Aortic smooth muscle cell (primary cell): Measurements from ENCODE around the gene SLC39A7. TPM values are rescaled to one million over a fixed set of nuclear protein-coding genes. Genes with fewer than 3 reads are reported as not detected.

Experiments used
- total RNA-seq: library from RNA; depleted of rRNA; stranded (reverse); fragments of >200 nt; gene quantifications from 2 replicates; pipeline ENCODE4 v1.2.3, GENCODE V29; 2014

Gene SLC39A7
- 170 and 210 TPM in 2 replicates for total RNA-seq

DNA sequence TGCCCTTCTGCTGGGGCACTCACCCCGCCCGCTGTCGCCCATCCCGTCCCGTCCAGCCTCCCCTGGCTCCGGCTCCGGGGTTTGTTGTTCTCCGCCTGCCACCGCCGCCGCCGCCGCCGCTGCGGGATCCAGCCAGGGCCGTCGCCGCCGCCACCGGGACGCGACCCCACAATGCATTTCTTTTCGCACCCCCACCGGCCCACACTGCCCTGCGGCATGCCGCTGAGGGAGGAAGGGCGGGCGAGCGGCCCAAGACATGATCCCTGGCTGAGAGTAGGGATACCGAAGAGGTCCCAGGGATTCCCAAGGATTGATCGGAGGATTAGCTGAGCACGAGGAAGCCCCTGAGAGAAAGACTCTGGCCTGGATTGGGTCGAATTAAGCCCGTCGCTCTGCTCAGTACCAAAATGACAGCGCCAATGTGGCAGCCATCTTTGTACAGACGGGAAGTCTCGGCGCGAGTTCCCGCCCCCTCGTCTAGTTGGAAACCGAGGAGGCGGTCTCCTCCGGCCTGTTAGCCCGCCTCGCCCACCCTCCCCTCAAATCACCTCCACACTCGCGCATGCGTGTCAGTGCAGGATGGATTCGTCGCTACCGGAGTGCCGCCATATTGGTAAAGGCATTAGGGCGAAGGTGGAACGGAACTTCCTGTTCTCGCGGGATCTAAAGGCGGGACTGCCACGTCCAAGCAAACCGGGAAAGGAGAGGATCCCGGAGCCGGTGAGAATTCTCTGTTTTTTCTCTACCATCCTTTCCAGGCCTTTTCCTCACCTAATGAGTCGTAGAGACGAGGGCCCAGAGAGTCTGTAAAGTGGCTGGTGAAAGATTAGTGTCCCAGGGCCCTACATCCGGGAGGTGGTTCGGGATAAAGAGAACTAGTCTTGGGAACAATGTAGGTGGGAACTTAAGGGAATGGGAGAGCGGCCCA lies at the start of gene SLC39A7, which contains the start of gene RXRB:
TSS of gene SLC39A7 (plus strand) at position 649 of the 928 bp plus-strand sequence. CDS start 379 bp downstream, outside the sequence.
TSS of gene RXRB (minus strand) at position 447 of the 928 bp plus-strand sequence. CDS start at position 258, 189 bp downstream.

GRCh38 chr6:33192105-33192646 lies 8.5 kb upstream of the SLC39A7 start, which contains the start of gene COL11A2:
Gene COL11A2, minus strand, starts transcription at chr6:33192467. Its CDS starts 227 bp downstream, at chr6:33192240.

GRCh38 chr6:33204415-33205190 lies 3.9 kb downstream of the SLC39A7 start, which contains the start of gene HSD17B8:
Gene HSD17B8, plus strand, starts transcription at chr6:33204655. Its CDS starts 14 bp downstream, at chr6:33204669.

DNA sequence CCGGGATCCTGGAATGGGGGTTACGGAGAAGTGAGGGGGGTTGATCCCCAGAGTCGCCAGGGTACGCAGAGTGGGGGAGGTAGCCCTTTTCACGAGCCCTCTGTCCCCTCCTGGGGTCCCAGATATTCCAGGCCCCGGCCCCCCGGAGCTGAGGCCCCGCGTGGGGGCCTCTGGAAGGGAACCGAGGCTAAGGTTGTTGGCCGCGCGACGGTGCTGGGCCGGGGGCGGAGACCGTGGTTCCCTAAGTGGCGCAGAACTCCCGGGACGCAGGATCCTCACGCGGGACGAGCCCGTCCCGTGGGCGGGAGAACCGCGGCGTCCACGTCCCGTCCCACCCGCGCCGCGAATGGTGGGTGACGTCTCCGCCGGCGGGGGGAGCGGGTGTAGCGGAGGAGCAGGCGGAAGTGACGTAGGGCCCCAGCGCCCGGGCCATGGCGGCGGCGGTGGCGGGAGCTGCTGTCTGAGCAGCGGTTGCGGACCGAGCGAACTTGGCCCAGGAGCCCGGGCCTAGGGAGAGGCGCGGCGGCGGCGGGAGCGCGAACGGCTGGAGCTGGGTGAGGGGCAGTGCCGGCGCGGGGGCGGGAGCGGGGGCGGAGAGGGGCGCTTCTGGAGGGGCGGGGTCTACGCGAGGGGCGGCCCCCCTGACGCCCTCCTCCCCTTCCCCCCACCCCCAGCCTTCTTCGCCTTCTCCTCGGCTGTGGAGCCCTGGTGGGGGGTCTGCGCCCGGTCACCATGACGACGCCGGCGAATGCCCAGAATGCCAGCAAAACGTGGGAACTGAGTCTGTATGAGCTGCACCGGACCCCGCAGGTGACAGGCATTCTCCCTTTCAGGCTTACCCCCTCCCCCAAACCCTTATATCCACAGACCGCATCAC lies 7.7 kb downstream of the SLC39A7 start, which contains the start of gene RING1:
TSS of gene RING1 (plus strand) at position 410 of the 877 bp plus-strand sequence. CDS start at position 733, 323 bp downstream.

Other genes starting within 250 kb of the SLC39A7 start
- gene HLA-DMA, start 247.8 kb upstream of the SLC39A7 start, total RNA-seq = 0.79 and 1.8 TPM in 2 replicates
- gene BRD2, start 232.3 kb upstream of the SLC39A7 start, total RNA-seq = 71.5 and 87.9 TPM in 2 replicates
- gene HLA-DOA, start 191.3 kb upstream of the SLC39A7 start, total RNA-seq = not detected in 2 replicates
- 2.0 and 2.8 TPM in 2 replicates for gene HLA-DPA1, start 127.2 kb upstream of the SLC39A7 start, total RNA-seq
- 14.3 and 20.3 TPM in 2 replicates for gene HLA-DPB1, start 124.9 kb upstream of the SLC39A7 start, total RNA-seq
- gene COL11A2, start 8.4 kb upstream of the SLC39A7 start, total RNA-seq = 0.12 and 0.13 TPM in 2 replicates
- 25.1 and 25.2 TPM in 2 replicates for gene RXRB, start 202 bp upstream of the SLC39A7 start, total RNA-seq
- gene HSD17B8, start 3.8 kb downstream of the SLC39A7 start, total RNA-seq = 8.6 and 12.6 TPM in 2 replicates
- gene RING1, start 7.6 kb downstream of the SLC39A7 start, total RNA-seq = 31.0 and 35.0 TPM in 2 replicates
- gene VPS52, start 71.0 kb downstream of the SLC39A7 start, total RNA-seq = 45.0 and 52.2 TPM in 2 replicates
- gene RPS18, start 71.2 kb downstream of the SLC39A7 start, total RNA-seq = 4,494 and 5,354 TPM in 2 replicates
- gene B3GALT4, start 76.3 kb downstream of the SLC39A7 start, total RNA-seq = 10.0 and 12.2 TPM in 2 replicates
- 66.6 and 112 TPM in 2 replicates for gene WDR46, start 88.4 kb downstream of the SLC39A7 start, total RNA-seq
- 38.6 and 53.1 TPM in 2 replicates for gene PFDN6, start 88.7 kb downstream of the SLC39A7 start, total RNA-seq
- 27.7 and 33.5 TPM in 2 replicates for gene RGL2, start 98.1 kb downstream of the SLC39A7 start, total RNA-seq
- gene TAPBP, start 113.2 kb downstream of the SLC39A7 start, total RNA-seq = 42.9 and 51.9 TPM in 2 replicates
- 22.2 and 23.8 TPM in 2 replicates for gene ZBTB22, start 116.9 kb downstream of the SLC39A7 start, total RNA-seq
- 56.1 and 61.8 TPM in 2 replicates for gene DAXX, start 122.1 kb downstream of the SLC39A7 start, total RNA-seq
- 10.3 and 18.8 TPM in 2 replicates for gene KIFC1, start 191.0 kb downstream of the SLC39A7 start, total RNA-seq
- gene PHF1, start 210.1 kb downstream of the SLC39A7 start, total RNA-seq = 20.1 and 21.9 TPM in 2 replicates
- gene CUTA, start 217.2 kb downstream of the SLC39A7 start, total RNA-seq = 133 and 181 TPM in 2 replicates
- 2.4 and 4.4 TPM in 2 replicates for gene SYNGAP1, start 219.2 kb downstream of the SLC39A7 start, total RNA-seq